NCI-H2171 (cell line): ENCODE results near the gene SDHC.
"Not testable (repeated sequence)": the region's sequence is repeated elsewhere in the genome, so short reads cannot be mapped to it uniquely, and the experiment has no call there.

ENCODE experiments used
- DNase-seq: peaks from one replicate; lab custom pipeline; 2025; lab: John Stamatoyannopoulos, UW

The SDHC gene

DNA sequence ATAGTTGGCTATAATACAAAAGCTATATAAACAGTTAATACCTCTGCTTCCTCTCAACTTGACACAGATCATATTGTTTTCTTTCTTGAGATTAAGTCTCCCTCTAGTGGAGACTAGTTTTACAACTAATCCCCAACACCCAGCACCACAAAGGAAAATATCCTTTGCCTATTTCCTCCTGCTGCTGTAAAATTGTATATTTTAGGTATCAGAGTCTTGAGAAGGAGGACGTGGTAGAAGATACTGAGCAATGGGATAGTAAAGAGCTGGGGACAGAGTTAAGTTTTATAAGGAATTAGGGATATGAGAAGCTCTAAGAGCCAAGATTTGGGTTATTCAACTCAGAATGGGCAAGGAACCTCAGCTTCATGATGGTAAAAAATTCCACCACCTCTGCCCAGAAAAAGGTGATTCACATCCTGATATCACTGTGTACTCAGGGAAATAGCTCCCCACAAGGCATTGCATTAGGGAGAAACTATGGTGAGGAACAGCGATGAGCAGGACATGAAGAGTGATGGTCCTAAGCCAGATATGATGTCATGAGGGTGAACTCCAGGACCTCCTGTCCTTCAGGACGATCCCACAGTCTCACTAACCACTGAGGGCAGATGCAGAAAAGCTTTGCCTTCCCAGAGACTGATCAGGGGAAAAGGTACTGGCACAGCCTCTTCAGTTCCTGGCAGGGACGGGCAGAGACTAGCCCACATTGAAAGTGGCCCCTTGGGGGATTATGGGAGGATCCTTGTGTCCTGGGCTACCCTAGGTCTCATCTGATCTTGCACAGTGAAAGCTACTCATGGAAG is 68.2 kb downstream of the SDHC start:
- peak; percentile 56 for DNase-seq

GRCh38 chr1:161388639-161389038 is 74.5 kb downstream of the SDHC start:
- DNase-seq, result no peak

DNA sequence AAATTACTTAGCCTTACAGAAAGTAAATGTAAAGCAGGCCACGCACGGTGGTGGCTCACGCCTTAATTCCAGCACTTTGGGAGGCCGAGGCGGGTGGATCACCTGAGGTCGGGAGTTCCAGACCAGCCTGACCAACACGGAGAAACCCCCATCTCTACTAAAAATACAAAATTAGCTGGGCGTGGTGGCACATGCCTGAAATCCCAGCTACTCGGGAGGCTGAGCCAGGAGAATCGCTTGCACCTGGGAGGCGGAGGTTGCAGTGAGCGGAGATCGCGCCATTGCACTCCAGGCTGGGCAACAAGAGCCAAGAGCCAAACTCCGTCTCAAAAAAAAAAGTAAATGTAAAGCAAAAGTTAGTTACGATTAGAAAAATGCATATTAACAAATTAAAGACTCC is 75.0 kb downstream of the SDHC start:
- DNase-seq, result not testable (repeated sequence)

- DNase-seq, result peak; percentile 99
These were observed 75.7 kb downstream of the SDHC start for GRCh38 chr1:161389691-161390558.

DNA sequence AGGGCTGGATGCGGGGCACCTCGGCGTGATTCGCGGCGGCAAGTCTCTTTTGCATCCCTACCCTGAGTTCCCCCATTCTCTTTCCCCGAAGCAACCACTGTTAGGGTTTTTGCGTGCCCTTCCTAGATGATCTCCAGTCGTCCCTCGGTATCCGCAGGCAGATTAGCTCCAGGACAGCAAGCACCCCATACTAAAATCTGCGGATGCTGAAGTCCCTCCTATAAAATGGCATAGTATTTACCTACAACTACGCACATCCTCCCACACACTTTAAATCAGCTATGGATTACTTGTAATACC is 76.3 kb downstream of the SDHC start:
- no peak for DNase-seq

DNA sequence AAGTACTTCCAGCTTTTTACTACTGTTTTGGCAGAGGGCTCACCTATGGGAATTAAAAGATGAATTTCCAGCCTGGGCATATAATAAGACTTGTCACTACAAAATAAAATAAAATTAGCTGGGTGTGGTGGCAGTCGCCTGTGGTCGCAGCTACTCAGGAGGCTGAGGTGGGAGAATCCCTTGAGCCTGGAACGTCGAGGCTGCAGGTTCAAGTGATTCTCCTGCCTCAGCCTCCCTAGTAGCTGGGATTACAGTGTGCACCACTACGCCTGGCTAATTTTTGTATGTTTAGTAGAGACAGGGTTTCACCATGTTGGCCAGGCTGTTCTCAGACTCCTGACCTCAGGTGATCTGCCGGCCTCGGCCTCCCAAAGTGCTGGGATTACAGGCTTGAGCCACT is 77.0 kb downstream of the SDHC start:
- DNase-seq, result not testable (repeated sequence)

DNA sequence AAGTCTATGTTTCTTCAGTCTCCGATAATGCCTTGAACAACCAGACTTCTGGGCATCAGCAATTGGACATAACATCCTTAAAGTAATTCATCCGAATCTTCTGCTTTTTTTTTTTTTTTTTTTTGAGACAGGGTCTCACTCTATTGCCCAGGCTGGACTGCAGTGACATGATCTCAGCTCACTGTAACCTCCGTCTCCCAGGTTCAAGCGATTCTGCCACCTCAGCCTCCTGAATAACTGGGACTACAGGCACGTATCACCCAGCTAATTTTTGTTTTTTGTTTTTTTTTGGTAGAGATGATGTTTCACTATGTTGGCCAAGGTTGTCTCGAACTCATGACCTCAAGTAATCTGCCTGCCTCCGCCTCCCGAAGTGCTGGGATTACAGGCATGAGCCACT is 77.4 kb downstream of the SDHC start:
- DNase-seq, result no peak

DNA sequence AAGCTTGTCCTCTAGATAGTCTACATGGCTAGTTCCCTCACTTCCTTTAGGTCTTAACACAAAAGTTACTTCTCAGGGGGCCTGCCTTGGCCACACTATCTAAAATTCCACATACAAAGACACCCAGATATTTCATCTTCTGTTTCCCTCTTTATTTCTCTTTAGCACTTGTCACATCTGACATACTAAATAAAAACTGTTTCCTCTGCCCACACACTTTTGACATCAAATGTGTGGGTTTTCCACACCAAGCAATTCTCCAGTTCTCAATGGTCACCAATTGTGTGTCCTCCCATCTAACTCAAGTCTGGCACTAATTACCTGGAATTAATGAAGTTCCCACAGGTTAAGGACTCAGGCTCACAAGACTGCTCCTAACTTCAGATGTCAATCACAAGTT is 79.0 kb downstream of the SDHC start:
- no peak for DNase-seq

DNA sequence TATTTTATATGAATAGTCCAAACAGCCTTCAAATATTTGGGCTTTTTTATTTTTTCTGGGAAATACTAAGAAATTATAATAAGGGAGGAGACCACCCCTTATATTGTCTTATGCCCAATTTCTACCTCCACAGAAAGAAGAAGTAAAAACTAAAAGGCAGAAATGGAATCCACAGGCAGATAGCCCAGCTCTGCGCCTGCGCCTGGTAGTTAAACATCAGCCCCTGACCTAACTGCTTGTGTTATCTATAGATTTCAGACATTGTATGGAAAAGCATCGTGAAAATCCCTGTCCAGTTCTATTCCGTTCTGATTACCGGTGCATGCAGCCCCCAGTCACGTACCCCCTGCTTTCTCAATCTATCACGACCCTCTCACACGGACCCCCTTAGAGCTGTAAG is 82.9 kb downstream of the SDHC start:
- DNase-seq, result not testable (repeated sequence)

DNA sequence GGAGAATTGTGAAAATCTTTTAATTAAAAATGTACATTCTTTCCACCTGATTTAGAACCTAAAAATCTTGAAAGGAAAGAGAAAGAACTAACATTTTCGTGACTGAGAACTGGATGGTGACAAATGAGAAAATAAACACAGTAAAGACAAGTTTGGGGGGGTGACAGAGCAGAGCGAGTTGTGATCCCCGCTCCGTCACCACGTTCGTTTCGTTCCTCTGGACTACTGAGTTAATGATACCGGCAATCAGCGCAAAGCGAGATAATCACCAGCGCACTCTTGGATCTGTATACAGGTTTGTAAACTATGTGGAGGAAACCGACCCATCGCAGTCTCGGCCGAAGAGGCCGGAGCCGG is 84.7 kb downstream of the SDHC start:
- no peak for DNase-seq

- DNase-seq, result peak; percentile 87
These were observed 85.2 kb downstream of the SDHC start for GRCh38 chr1:161399257-161399998.

DNA sequence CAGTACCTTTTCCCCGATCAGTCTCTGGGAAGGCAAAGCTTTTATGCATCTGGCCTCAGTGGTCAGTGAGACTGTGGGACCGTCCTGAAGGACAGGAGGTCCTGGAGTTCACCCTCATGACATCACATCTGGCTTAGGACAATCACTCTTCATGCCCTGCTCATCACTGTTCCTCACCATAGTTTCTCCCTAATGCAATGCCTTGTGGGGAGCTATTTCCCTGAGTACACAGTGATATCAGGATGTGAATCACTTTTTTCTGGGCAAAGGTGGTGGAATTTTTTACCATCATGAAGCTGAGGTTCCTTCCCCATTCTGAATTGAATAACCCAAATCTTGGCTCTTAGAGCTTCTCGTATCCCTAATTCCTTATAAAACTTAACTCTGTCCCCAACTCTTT is 88.3 kb downstream of the SDHC start:
- no peak for DNase-seq

DNA sequence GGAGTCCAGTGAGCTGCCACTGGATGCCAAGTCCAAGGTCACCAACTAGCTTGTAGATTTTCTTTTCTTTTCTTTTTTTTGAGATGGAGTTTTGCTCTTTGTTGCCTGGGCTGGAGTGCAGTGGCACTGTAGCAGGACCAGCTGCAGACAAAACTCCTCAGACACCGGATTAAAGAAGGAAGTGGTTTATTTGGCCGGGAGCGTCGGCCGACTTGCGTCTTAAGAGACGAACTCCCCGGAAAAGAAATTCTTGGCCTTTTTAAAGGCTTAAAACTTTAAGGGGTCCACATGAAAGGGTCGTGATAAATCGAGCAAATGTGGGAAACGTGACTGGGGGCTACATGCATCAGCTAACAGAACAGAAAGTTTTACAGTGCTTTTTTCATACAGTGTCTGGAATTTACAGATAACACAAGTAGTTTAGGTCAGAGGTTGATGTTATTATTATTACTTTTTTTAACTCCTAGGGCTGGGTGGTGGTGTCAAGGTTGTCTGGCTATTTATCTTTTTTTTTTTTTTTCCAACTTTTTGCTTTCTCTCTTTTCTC is 89.9 kb downstream of the SDHC start:
- no peak for DNase-seq

- DNase-seq, result not testable (repeated sequence)
These were observed 92.4 kb downstream of the SDHC start for GRCh38 chr1:161406551-161406950.

- DNase-seq, result no peak
These were observed 93.3 kb downstream of the SDHC start for GRCh38 chr1:161407451-161407985.

DNA sequence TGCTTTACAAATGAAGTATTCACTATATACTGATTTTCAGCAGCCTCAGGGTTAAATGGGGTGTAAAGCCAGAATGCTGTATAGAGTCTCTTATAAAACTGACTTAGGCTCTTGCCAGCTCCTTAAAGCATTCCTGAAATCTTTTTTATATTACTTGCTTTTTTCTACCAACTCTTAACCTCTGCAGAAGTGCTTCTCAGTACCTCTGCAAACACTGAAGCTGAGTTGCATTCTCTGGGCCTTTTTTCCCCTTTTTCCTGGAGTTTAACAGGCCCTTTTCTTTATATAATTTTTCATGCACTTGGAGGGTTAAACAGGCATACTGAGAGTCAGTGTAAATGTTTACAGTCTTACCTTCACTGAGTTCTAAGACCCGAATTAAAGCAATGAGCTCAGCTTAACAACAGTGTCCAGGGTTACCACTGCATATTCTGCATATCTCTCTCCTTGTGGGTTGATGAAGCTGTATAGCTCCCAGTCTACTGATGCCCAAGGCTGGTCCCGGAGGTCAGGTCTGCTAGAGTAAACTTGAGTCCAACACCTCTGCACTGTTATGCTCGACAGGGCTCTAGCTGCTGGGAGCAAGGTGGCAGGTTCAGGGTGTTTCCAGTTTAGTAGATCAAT is 94.4 kb downstream of the SDHC start:
- no peak for DNase-seq

DNA sequence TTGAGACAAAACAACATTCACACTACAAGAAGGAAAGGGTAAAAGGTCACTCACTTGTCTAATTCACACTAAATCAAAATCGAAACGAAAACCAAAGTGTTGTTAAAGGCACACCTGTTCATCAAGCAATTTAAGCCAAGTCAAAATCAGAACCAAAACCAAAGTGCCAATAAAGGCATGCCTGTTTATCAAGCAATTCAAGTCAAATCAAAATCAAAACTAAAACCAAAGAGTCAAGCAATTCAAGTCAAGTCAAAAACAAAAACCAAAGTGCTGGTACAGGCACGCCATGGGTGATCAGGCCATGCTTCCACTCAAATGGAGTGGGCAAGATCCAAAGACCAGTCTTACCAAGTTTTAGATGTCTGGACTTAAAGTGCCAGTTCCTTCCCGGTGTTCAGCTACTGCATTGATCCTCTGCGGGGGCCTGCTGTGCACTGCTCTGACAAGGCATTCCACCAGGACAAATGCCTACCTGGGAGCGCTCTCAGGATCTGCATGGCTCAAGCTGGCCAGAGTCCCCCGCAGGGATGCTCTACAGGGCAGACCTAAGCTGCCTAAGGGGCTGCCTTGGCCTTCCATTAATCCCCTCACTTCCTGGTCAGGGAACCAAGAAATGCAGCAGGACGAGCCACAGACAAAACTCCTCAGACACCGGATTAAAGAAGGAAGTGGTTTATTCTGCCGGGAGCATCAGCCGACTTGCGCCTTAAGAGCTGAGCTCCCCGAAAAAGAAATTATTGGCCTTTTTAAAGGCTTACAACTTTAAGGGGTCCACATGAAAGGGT is 95.9 kb downstream of the SDHC start:
- DNase-seq, result not testable (repeated sequence)

DNA sequence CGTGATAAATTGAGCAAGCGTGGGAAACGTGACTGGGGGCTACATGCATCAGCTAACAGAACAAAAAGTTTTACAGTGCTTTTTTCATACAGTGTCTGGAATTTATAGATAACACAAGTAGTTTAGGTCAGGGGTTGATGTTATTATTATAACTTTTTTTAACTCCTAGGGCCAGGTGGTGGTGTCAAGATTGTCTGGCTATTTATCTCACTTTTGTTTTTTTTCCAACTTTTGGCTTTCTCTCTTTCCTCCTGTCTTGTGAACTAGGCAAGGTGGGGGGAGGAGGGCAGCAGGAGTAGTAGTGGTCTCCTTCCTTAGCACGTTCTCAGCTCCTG is 96.4 kb downstream of the SDHC start:
- DNase-seq, result not testable (repeated sequence)
